Retinal pigment epithelial cell (primary cell): ENCODE measurements around the gene HOXC10.

Source experiments
- DNase-seq: peaks from one replicate; pipeline ENCODE4 v3.0.0-alpha.2; 2010; ENCODE audit warnings: low read depth
- H3K4me3 ChIP-seq: 2 replicates; pipeline ENCODE4 v1.5.1; 2011; ENCODE audit warnings: mild to moderate bottlenecking, low read length, control low read depth, moderate library complexity
- CTCF ChIP-seq: conservative IDR thresholded peaks from 2 replicates; pipeline ENCODE4 v1.5.1; 2011; ENCODE audit warnings: low read depth, low read length, control low read depth, inconsistent platforms

Gene HOXC10

DNA sequence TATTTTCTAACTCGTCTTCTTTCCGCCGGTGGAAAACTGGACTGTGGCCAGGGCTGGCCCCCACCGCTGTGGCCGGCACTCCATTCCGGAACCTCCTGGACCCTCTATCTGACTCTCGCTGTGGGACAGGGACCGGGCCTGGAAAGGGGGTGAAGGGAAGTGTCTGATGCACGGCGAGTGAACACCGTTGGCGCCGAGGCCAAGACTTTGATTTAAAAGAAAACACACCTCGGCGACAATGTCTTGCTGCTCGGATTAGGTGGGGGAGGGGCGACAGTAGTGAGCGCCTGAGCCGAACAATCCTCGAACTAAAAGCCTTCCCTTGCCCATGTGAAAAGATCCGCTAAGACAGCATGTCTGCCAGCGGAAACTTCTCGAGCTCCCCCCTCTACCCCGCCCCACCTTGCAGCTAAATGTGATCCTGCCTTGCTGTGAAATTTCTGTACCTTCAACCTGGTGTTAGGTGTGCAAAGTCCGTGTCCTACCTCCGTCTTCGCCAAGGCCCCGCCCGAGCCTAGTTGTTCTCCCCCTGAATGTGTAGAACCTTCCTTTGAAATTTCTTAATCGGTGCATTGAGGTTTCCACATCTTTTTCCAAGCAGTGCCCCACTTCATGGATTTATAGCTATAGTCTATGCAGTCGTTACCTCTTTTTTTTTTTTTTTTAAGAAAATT lies 9.3 kb upstream of the HOXC10 start:
- H3K4me3 ChIP-seq, result no peak overlapping the region
- no peak for TF ChIP-seq CTCF
- DNase-seq, result no peak

- no peak overlapping the region for H3K4me3 ChIP-seq
- no peak for TF ChIP-seq CTCF
- no peak for DNase-seq
Observed at GRCh38 chr12:53976172-53976822, 8.6 kb upstream of the HOXC10 start.

- H3K4me3 ChIP-seq, result no peak overlapping the region
- TF ChIP-seq CTCF, result no peak
- DNase-seq, result no peak
Observed at GRCh38 chr12:53976823-53977595, 7.9 kb upstream of the HOXC10 start.

DNA sequence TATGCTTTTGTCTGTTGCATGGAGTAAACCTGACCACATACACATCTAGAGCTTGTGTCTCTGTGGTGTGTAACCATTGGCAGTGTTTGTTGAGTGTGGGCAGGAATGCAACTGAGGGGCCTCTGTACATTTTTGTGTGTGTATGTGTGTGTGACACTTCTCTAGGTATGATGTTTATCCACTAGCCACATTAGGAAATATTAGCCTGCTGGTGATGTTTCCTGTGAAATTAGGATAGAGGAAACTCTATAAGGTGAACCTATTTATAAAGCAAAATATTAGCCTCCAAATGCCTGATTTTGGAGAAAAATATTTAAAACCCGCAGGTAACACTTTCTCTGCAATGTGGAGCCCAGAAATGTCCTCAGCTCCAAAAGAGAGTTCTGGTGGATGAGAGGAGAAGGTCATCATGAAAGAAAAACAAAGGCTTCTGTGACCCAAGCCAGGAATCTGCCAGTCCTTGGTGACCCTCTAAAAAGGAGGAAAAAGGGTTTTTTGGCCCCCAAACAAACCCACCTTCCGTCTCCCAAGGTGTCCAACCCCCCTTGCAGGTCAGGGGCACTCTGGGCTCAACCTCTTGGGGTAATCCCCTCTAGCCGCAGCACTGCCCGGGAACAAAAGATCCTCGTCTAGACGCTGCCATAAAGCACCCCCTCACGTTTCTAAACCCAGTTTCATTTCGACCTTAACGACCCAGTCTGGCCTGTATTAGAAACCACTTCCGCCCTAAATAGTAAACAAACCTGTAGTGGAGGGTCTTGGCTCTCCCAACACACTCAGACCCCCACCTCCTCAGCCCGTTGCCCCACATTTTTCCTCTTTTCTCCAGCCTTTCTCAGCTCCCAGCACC lies 7.1 kb upstream of the HOXC10 start:
- DNase-seq, result no peak
- TF ChIP-seq CTCF, result no peak
- no peak overlapping the region for H3K4me3 ChIP-seq

GRCh38 chr12:53978477-53979356 lies 6.2 kb upstream of the HOXC10 start:
- no peak for TF ChIP-seq CTCF
- no peak overlapping the region for H3K4me3 ChIP-seq
- DNase-seq, result no peak
